ENCODE measurements around the gene SDHC.

Gene SDHC, protein sequence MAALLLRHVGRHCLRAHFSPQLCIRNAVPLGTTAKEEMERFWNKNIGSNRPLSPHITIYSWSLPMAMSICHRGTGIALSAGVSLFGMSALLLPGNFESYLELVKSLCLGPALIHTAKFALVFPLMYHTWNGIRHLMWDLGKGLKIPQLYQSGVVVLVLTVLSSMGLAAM

DNA sequence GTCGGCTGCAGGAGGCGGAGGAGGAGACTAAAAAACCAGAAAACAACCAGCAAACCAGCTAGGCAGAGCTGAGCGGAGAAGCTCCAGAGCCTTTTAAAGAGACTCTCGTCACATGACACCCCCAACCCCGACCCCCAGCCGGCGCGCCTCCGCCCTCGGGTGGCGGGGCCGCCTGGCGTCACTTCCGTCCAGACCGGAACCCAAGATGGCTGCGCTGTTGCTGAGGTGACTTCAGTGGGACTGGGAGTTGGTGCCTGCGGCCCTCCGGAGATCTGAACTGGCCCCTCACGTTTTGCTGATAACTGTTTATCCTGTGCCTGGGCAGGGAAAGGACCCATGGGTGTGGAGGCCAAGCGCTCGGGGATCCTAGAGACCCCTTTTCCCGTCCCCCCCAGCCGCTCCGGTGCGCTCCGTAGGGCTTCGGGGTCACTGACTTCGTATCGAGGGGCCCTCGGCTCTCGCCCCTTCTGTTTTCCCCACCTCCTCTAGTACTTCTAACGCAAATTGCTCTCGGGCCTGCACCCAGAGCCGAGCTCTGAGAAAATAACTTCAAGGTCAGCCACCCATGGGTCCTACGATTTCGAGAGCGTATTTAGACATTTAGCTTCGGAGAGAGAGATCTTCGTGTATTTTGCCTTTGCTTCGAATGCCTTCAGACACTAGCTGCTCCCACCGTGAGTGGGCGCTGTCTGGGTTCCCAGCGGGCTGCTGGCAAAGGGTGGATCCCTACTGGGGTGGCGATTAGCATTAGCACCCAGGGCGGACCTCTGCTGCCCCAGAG lies at the start of gene SDHC:
TSS of gene SDHC (plus strand) at position 181 of the 781 bp plus-strand sequence. CDS start at position 206, 25 bp downstream.
- peak; percentile 91 to 93 for DNase-seq

DNA sequence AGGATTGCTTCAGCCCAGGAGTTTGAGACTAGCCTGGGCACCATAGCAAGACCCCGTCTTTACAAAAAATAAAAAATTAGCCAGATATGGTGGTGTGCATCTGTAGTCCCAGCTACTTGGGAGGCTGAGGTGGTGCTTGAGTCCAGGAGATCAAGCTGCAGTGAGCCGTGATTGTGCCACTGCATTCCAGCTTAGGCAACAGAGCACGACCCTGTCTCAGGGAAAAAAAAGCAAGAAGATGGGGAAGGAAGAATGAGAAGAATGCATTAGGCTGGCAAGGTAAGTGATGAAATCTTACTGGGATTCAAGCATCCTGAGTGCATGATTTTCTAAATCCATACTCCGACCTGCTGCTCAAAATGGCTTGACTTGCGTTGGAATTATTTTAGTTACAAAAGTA lies 48.9 kb upstream of the SDHC start:
- DNase-seq, result no peak

DNA sequence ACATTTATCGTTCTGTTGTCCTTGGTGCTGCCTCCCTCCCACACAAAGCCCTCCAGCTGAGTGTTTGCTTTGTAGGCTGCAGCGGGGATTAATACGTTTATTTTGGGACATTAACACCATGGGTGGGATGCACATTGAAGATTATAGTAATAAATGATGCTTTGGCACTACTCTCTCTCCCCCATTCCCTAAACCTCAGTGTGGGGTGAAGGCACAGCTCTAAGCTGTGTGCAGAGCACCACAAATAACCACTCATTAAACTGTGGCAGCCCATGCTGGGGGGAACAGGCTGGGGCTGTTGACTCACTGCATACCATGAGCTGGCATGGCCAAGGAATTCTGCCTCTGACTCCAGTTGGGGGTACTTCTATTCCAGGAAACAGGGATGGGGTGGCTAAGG lies 48.0 kb upstream of the SDHC start:
- DNase-seq, result no peak

DNA sequence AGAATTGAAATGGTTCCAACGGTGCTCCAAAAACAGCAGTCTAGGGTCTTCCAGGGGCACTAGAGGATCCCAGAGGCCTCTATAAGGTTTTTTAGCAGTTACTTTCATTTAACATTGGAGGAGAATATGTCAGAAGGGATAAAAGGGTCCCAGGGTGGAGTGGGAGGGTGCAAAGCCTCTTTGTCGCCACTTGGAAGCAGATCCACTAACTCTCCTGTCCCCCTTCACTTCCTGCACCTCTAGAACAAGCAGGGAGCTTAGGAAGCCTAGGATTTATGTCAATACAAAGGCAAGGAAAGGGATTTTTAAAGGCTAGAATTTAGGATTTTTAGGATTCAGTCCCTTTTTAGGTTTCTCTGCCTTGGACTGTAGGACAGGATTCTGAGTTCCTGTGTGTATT lies 47.3 kb upstream of the SDHC start:
- DNase-seq, result no peak

DNA sequence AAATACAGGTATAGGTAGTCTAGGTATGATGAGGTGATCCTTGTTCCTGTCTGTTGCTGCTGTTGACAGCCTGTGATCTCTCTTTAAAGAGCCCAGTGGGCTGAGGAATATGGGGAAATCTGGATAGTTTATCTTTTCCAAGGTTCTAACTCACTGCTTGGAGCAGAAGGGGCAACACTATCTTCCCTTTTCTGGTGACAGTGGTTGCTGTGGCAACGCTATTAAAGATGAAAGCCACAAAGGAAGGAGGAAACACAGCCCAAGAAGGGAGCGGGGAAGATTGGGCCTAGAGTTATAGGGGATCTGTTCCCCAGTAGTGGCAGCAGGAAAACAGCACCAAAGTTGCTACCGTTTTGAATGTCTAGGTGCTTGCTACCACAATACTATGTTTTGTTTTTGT lies 46.9 kb upstream of the SDHC start:
- DNase-seq, result no peak

DNA sequence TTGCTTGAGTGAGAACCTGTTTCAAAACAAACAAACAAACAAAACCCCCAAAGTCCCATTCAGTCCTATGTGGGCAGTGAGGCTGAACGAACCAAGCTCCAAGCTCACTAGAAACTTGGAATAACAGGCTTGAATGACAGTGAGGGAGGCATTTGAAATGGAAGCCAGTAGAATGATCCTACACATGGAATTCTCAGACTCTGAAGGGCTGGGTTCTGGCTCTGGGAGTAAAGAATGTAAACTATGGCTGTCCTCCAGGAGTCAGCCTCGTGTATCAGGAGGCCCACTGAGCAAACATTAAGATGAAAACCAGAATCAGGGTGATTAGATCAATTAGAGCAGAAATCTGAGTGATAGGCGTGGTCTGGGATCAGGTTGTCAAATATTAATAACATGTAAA lies 40.8 kb upstream of the SDHC start:
- DNase-seq, result no peak

DNA sequence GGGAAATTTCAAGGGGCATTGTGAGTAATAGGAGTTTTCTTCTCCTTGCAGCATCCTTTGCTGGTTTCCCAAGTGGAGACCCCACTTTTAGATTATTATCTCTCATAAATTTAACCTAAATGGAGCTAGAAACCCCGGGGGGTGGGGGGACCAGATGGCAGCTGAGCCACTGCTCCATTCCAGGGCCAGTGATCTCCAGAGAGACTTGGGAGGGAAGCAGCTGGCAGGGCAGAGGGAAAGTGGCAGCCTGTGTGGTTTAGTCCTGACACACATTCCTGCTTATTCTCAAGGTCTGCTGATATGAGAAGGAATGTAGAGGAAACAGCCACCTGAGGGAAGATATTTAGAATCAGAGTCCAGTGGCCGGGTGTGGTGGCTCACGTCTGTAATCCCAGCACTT lies 39.3 kb upstream of the SDHC start:
- no peak for DNase-seq

DNA sequence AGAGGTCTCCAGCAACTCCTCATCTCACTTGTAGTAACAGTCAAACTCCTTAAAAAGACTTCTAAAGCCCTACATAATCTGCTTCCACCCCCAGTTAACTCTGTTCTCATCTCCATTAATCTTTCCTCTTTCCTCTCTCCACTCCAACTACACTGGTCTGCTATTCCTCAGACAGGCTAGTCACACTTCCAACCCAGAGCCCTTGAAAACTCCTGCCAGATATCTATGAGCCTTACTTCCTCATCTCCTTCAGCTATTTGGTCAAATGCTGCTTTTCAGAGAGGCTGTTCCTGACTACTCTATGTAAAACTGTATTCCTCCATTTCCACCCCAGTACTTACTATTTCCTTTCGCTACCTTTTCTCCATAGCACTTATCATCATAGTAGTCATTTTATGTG lies 31.2 kb upstream of the SDHC start:
- no peak for DNase-seq

DNA sequence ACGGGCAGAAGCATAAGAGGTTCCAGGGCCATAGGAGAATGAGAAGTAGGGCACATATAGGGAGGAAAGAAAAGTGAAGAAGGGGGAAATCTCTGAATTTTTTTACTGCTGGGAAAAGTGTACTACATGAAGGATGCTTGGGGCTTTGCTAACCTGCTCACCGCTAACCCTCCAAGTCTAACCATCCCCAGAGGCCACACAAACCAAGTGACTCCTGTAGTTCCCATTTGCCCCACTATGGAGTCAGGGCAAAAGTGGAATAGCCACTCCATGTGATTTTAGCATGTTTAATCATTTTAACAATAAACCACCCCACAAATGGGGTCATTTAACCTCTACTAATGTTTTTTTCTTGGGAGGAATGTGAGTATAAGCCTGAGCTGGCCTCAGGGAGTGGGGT lies 29.1 kb upstream of the SDHC start:
- no peak for DNase-seq

DNA sequence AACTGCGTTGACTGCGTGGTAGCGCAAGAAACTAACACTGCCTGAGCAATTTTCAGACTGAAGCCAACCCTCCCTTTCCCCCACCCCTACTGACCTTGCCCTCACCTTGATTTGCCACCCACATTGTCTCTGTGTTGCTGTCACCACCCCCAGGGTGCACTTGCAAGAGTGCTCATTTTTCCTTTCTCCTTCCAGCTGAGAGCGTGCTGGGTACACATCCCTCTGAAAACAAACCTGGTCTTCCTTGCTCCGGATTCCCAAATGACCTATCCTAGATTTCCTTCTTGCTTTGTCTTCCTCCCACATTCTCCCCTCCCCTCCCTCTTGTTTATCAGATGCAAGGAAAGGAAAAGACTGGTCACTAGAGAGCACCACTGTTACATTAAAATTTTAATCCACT lies 28.7 kb upstream of the SDHC start:
- no peak for DNase-seq

DNA sequence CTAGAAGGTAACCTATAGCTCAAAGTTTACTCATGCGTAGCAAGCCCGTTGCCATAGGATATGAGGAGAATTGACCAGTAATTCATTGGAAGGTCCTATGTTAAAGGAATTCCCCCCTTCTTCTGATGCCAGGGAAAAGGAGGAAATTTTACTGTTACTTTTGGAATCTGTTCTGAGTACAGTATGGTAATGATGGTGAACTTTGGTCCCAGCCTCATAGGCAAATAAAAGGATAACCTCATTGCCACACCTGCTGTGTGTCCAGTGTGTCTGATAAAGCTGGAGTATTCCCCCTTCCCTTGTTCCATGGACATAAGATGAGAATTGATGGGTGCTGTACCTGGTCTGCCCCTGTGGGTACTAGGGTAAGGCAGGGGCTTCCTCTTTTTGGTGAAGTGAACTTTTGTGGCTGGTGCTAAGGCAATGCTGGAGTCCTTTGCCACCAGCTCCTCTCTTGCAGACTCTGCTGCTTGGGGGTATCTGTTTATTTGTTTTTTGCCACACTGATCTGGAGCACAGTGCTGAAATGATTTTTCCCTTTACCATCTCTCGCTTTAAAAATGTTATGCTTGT lies 26.6 kb upstream of the SDHC start:
- no peak for DNase-seq

DNA sequence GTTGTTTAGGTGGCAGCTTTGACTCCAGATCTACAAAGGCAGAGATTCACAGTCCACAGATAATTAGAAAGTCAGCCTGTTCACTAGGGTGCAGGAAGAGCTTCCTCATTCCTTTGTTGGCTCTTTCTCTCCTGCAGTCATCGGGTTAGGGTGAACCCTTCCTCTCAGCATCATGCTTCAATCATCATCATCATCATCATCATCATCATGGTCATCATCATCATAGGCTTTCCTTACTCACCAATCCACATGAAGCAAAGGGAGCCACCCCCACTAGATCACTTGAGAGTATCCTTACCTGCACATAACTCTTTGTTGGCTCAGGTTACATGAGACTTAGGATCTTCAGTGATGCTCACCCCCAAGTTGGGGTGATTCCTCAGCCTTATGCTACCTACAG lies 23.4 kb upstream of the SDHC start:
- no peak for DNase-seq

DNA sequence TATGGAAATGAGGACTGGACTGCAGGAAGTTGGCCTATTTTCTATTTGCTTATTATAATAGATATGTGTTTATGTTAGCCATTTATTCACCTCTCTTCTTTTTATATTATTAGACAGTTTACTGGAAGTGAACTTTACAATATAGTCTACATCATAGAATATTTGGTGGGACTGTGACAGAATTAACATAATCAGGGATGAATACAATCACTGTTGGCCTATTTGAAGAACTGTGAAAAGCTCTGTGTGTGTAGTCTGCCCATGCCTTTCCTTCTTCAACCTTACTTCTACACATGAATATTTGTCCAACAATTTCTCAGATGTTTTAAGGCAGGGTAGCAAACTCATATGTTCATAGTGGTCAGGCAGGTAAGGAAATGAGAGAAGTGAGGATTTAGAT lies 16.8 kb upstream of the SDHC start:
- no peak for DNase-seq

DNA sequence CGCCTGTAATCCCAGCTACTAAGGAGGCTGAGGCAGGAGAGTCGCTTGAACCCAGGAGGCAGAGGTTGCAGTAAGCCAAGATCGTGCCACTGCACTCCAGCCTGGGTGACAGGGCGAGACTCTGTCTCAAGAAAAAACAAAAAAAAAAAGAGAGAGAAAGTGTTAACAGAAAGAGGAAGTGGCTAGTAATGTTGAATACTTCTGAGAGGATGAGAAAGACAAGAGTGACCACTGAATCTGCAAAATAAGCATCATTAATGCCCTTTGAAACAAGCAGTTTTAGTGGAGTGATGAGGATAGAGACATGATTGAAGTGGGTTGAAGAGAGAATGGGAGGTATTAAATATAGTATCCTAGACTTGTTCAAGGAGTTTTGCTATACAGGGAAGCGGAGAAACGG lies 16.1 kb upstream of the SDHC start:
- no peak for DNase-seq

DNA sequence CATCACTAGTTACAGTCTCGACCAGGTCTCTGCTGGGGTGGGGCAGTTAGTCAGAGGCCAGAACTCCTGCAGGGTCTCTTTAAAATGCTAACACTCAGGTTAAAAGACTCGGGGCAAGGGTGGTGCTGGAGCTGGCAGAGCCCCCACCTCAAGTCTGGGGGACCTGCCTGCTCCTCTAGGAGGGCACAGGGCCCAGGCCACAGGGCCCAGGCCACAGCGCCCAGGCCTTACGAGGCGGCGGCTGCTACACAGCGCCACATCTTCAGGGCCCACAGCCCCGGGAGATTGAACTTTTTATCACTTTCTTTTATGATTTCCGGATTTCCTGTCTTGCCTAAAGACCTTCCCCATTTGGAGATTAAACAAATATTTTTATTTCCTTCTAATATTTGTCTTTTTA lies 14.8 kb upstream of the SDHC start:
- DNase-seq, result no peak

DNA sequence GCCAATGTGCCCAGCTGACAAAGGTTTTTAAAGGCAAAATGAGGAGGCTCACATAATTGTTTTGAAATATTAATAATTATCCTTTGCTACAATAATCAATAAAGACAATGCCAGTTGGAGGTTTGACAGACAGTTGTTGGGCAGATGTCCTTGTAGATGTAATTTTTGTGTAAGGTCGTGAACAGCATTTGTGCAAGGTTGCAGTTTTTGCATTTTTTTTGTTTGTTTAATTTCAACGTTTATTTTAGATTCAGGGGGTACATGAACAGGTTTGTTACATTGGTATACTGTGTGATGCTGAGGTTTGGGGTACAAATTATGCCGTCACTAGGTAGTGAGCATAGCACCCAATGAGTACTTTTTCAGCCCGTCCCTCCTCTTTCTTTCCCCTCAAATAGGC lies 13.7 kb upstream of the SDHC start:
- DNase-seq, result no peak

DNA sequence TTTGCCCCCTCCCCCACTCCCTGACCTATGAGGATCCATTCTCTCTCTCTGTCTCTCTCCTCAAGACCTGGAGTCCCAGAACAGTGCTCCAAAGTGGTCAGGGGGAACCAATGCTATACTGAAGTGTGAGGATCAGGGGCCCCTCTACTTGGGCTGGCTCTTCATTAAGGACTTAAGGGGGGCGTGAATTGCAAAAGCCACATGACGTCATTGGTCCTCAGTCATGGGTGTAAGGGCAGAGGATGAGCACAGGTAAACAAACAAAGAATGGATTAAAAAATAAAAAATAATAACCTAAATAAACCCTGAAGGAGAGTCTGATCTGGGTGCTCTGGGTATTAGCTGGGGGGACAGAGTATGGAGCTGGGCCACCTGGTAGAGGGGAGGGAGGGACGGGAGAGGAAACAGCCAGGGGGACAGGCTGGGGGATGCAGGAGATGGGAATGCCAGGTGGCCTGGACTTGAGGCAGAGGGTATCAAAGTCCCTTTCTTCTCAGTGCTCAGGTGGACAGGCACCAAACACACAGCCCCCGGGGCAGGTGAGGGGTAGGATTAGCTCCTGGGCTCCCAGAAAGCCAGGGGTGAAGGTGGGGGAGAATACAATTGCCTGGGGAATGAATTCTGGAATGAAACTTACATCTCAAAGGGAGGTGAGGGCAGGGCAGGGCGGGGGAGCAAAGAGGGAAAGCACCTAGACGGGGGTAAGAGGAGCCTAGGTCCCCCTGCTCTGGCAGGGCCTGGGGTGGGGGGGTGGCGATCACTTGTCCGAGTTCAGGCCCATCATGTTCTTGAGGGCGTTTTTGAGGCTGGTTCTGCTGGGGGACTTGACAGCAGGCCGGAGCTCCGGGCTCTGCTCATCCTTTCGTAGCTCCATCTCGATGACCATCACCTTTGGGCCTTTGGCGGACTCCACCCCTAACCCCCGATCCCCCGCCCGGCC lies 9.0 kb upstream of the SDHC start:
- DNase-seq, result peak in 1 of 2 donors; percentile 20

DNA sequence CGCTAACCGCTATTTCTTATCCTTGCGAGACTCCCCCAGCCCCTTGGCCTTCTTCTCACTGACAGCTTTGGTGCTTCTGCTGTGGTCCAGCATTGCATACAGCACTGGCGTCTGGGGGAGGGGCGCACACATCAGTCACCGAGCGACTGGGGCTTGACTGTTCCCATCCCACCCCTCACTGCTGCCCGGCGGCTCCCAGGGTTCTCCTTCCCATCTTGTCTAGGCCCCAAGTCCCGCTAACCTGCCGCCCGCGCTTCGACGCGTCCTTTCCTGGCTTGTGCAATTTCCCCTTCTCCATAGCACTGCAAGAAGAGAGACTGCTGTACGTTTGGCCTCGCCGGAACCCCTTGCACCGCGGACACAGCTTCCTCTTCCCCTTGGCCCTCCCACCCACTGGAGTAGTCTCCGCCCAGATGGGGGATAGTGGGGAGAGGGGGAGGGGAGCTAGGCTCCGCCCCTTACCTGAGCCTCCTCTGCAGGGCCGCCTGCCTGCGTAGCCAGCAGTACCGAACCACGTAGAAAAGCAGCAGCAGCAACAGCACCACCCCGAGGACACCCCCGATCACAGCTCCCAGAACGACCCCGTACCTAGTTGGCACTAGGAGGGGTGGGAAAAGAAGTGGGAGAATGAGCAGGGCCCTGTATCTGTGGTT lies 8.2 kb upstream of the SDHC start:
- peak; percentile 94 to 96 for DNase-seq

DNA sequence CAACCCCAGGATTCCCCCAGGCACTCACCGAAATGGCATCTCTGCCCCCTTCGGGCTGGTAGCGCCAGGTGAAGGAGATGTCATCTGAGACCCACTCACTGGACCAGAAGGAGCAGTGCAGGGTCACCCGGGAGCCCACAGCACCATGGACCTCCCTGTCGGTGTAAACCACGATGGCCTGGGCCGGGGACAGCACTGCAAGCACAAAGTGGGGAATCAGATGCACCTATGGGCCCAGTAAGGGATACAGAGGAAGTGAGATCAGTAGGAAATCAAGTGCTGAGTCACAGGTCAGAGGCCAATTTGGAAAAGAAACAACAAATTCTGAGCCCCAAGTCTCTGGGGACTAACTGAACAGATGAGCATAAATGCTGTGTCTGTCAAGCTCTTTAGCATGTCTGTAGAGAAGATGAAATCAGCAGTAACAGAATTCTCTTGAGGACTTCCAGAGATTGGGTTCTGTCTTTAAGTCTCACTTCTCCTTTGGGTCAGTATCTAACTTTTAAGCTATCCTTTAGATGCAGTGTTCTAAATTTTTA lies 6.9 kb upstream of the SDHC start:
- peak; percentile 19 to 30 for DNase-seq

DNA sequence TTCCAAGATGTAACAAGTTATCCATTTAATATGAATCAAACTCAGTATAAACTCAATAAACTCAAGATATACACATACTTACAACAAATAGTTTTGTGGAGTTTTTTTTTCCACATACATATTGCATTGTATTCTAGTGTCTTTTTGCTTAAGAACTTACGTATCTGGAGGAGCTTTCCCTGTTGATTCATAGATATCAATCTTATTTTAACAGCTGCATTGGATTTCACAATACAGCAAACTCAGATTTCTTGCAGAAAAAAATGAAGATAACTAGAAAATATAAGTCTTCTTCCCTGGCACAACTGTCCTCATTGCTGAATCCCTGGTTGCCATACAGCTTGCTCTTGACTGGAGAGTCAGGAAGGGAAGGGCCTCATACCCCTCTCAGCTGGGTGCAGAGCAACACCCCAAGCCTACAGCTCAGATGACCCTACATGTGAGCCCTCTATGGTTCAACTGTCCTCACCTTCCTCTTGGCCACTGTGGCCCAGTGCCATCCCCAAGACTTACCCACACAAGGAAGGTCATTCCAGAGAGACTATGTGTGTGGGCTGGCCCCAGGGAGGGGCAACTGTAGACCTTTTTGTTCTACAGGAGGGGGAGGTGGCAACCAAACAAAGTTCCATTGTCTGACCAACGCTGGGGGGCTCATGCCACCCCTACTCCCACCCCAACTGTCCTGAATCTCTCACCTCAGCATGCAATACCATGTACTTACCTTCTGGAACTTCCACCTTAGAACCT lies 6.1 kb upstream of the SDHC start:
- DNase-seq, result no peak

DNA sequence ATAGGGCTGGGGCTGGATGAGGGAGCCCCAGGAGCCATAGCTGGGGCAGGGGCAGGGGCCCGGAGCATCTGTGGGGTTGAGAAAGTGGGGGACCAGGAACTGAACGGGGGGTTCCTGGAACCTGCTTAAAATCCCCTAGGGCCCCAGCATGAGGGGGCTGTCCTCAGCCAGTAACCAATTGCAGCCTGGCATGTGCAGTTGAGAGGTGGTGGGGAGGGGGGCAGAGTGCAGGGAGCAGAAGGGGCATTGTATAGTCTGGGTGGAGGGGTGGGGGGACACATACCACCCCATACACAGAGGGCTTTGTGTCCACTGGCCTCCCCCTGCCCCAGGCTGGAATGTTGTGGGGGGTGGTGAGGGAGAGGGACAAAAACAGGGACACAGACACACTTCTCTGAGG lies 4.3 kb upstream of the SDHC start, which contains the start of gene MPZ:
TSS of gene MPZ (minus strand) at position 101 of the 400 bp plus-strand sequence. CDS start at position 38, 63 bp downstream.
- no peak for DNase-seq
